Measurements from ENCODE around the gene ACSL4.
"Not testable (repeated sequence)": the region's sequence is repeated elsewhere in the genome, so short reads cannot be mapped to it uniquely, and the experiment has no call there.

Gene ACSL4

GRCh38 chrX:109732807-109733612 is at the start of gene ACSL4:
Gene ACSL4 (minus strand): TSS chrX:109733257. CDS start chrX:109683363, 49,894 bp downstream.
- DNase-seq (ENCODE audit: low spot score) = peak; percentile 85

GRCh38 chrX:109777749-109778148 is 44.7 kb upstream of the ACSL4 start:
- DNase-seq (ENCODE audit: low spot score) = no peak

- no peak for DNase-seq (ENCODE audit: low spot score)
These were observed 43.9 kb upstream of the ACSL4 start for GRCh38 chrX:109776986-109777385.

- DNase-seq (ENCODE audit: low spot score) = no peak
These were observed 43.4 kb upstream of the ACSL4 start for GRCh38 chrX:109776432-109776831.

DNA sequence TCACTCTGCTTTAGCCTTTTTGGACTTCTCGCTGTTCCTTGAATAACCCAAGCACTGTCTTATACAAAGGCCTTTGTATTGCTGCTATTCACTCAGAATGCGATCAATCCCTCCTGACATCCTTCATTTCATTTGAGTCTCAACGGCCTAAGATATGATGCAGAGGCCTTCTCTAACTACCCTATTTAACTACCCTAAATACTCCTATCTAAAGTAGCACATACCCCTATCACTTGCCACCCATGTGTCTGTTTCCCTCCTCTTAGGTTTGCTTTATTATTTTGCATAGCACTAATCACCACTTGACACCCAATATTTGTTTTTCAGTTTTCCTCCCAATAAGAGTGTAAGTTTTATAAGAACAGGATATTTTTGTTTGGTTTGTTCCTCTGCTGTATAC is 42.3 kb upstream of the ACSL4 start:
- DNase-seq (ENCODE audit: low spot score) = peak; percentile 27

DNA sequence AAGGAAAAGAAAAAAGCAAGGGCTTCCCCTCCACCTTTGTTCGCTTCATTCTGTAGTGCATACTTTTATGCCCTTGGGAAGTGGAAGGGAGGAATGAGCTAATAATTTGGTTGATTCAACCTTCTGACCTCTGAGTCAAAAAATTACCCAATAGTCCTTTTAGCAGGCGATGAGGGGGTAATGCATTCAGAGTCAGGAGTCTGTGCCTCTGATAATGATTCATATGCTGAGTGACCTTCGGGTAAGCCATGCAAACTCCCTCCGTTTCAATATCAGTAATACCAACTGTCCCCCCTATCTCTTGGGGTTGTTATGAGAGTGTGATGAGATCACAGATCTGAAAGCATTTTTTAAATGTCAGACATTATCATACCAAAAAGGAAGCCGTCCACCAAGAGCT is 41.6 kb upstream of the ACSL4 start:
- peak; percentile 50 for DNase-seq (ENCODE audit: low spot score)

GRCh38 chrX:109774136-109774535 is 41.1 kb upstream of the ACSL4 start:
- DNase-seq (ENCODE audit: low spot score) = no peak

- peak; percentile 19 for DNase-seq (ENCODE audit: low spot score)
These were observed 40.3 kb upstream of the ACSL4 start for GRCh38 chrX:109773374-109773773.

GRCh38 chrX:109770780-109771179 is 37.7 kb upstream of the ACSL4 start:
- DNase-seq (ENCODE audit: low spot score) = no peak

GRCh38 chrX:109760922-109761250 is 27.8 kb upstream of the ACSL4 start:
- no peak for DNase-seq (ENCODE audit: low spot score)

DNA sequence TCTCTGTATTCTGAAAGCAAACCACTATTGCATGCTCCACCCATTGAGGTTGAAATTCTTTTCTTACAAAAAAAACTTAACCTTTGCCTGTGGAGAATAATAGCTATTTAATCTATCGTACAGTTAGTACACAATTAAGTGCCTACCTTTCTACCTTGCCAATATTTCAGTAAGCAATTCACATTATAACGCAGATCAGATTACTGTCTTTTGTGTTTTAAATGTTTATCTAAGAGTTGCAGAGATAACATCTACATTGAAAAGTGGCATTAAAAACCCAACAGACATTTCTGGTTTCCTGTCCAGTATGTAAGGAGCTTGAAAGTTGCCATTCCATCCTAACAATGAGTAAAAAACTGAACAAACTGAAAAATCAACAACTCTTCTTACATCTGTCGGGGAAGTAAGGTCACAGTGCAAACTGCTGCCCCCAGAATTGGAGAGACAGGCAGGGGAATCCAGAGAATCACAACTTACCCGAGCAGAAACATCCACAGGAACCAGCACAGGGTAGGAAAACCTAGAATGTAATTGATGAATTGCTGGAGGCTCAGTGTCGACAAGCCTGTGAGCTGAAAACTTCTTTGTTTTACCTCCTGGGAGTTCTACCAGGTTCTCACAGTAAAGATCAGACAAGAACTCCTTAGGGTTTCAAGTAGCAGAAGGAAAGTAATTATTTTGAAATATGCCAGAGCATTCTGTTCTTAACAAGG is 27.3 kb upstream of the ACSL4 start:
- DNase-seq (ENCODE audit: low spot score) = no peak

DNA sequence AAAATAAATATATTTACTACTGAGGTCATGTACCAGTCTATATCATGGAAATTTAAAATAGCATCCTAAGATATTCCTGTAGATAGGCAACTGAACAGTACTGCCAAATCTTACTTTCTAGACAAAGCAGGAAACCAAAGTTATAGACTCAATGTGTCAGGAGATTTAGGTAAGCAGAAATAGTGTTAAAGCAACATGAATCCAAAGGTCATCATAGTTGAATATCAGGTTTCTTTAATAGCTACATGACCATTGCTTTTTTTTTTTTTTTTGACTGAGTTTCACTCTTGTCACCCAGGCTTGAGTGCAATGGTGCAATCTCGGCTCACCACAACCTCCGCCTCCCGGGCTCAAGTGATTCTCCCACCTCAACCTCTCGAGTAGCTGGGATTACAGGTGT is 20.2 kb upstream of the ACSL4 start:
- DNase-seq (ENCODE audit: low spot score) = no peak

DNA sequence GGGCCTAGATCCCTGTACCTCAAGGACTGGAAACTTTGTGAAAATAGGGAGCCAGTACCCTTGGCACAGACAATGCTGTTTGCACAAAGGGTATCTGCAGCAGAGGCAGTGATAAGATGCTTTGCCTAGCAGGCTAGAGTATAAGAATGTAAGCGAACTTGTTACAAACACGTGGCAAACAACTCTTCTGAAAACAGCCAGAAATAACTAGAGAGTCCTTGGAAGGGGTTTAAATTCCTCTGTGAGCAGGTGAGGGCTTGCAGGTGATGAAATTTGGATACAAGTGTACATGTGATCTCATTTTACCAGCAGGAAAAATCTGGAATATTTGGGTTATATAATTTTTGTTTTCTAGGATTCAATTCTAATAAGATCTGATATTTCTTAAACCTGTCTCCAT is 18.6 kb upstream of the ACSL4 start:
- no peak for DNase-seq (ENCODE audit: low spot score)

DNA sequence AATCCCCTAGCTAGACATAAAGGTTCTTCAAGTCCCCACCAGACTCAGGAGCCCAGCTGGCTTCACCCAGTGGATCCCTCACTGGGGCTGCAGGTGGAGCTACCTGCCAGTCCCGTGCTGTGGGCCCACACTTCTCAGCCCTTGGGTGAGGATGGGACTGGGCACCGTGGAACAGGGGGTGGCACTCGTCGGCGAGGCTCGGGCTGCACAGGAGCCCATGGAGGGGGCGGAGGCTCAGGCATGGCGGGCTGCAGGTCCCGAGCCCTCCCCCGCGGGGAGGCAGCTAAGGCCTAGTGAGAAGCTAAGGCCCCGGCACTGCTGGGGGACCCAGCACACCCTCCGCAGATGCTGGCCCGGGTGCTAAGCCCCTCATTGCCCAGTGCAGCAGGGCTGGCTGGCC is 16.1 kb upstream of the ACSL4 start:
- DNase-seq (ENCODE audit: low spot score) = no peak

- no peak for DNase-seq (ENCODE audit: low spot score)
These were observed 14.6 kb upstream of the ACSL4 start for GRCh38 chrX:109747681-109748080.

GRCh38 chrX:109742722-109743121 is 9.7 kb upstream of the ACSL4 start:
- DNase-seq (ENCODE audit: low spot score) = no peak

DNA sequence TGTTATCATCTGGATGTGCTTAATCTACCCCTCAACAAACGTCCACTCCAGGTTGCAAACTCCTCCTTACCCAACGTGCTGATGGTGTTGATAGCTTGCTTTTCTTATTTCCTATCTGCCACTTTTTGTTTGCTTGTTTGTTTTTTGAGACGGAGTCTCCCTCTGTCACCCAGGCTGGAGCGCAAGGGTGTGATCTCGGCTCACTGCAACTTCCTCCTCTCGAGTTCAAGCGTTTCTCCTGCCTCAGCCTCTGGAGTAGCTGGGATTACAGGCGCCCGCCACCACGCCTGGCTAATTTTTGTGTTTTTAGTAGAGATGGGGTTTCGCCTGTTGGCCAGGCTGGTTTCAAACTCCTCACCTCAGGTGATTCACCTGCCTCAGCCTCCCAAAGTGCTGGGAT is 7.8 kb upstream of the ACSL4 start:
- not testable (repeated sequence) for DNase-seq (ENCODE audit: low spot score)

- DNase-seq (ENCODE audit: low spot score) = no peak
These were observed 7.4 kb upstream of the ACSL4 start for GRCh38 chrX:109740433-109740809.

- no peak for DNase-seq (ENCODE audit: low spot score)
These were observed 6.8 kb upstream of the ACSL4 start for GRCh38 chrX:109739625-109740432.

GRCh38 chrX:109735202-109735744 is 2.2 kb upstream of the ACSL4 start:
- no peak for DNase-seq (ENCODE audit: low spot score)

DNA sequence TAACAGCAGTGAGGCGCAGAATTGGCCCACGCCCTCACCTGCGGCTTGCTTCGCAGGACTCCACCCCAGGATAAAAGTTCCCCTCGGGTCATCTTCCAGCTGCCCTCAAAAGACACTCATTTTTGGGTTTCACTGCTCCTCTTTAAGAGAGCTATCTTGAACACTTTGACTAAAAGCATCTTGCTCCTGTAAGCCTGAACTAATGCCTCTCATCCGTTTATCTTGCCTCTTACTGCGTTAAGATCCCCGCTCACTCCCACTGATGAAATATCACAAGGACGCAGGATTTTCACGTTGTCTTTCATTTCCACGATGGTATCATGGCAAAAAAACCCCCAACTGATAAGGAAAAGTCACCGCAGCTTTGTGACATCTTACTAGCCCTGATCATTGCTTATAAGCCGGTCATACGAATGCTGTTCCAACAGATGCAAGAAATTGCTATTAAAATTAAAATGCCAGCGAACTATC is 591 bp upstream of the ACSL4 start:
- DNase-seq (ENCODE audit: low spot score) = no peak

GRCh38 chrX:109732017-109732801 is 848 bp downstream of the ACSL4 start:
- DNase-seq (ENCODE audit: low spot score) = peak; percentile 32

Data from hematopoietic multipotent progenitor cell treated with erythropoietin and hydrocortisone succinate and interleukin-3 and kit ligand, for 15 days (in vitro differentiated cells).